Amniotic stem cell (primary cell): ENCODE results near the gene TMEM150C.
"Not testable (repeated sequence)": the region's sequence is repeated elsewhere in the genome, so short reads cannot be mapped to it uniquely, and the experiment has no call there.

Experiments used
- DNase-seq: peaks from one replicate; lab custom pipeline; 2025; lab: John Stamatoyannopoulos, UW

The TMEM150C gene

DNA sequence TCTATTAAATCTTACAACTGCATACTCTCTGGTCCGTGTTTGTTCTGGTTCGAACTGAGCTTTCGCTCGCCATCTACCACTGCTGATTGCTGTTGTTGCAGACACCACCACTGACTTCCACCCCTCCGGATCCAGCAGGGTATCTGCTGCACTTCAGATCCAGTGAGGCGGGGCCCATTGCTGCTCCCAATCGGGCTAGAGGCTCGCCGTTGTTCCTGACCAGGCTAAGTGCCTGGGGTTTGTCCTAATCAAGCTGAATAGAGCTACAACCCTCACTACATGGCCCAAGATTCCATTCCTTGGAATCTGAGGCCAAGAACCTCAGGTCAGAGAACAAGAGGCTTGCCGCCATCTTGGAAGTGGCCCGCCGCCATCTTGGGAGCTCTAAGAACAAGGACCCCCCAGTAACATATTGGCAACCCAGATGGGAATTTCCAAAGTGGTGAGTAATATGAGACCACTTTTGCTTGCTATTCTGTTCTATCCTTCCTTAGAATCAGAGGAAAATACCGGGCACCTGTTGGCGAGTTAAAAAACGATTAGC lies 88.1 kb downstream of the TMEM150C start:
- DNase-seq: no peak

DNA sequence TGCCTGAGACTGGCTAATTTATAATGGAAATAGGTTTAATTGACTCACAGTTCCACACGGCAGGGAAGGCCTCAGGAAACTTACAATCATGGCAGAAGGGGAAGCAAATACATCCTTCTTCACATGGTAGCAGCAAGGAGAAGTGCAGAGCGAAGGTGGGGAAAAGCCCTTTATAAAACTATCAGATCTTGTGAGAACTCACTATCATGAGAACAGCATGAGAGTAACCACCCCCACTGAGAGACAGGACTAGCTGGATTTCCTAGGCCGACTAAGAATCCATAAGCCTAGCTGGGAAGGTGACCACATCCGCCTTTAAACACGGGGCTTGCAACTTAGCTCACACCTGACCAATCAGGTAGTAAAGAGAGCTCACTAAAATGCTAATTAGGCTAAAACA lies 88.7 kb downstream of the TMEM150C start:
- not testable (repeated sequence) for DNase-seq

DNA sequence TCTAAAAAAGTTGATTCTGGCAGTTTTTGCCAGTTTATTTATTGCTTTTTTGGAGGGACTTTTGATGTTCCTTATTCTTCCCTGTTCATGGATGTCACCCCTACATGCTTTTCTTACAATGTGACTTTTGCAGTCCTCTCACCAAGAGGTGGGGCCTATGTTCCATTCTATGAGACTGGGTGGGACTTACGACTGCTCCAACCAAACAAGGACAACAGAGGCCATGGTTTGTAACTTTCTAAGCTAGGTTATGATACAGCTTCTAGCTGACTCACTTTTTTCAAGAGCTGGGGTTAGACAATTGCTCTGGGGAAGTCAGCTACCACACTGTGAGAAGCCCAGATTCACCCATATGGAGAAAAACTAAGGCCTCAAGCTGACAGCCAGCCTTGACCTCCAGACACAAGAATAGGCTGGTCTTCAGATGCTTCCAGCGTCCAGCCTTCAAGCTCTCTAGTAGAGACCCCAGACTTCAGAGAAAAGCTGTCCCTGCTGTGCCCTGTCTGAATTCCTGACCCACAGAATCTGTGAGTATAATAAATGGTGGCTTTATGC lies 91.9 kb downstream of the TMEM150C start:
- peak; percentile 35 for DNase-seq

DNA sequence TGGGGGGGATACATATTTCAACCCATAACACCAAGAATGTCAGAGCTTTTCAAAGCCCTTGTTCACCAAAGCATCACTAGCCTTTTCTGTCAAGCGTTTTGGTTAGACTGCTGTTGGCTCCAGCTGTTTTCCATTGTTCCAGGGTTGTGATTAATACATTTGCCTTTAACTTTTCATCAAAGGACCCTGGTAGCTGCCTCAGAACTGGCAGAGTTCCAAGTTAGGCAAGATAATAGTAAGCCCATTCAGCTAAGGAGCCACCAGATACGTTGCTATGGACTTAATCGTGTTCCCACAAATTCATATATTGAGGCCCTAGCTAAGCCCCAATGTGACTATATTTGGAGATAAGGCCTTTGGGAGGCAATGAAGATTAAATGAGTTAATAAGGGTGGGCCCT lies 94.3 kb downstream of the TMEM150C start:
- DNase-seq: no peak

DNA sequence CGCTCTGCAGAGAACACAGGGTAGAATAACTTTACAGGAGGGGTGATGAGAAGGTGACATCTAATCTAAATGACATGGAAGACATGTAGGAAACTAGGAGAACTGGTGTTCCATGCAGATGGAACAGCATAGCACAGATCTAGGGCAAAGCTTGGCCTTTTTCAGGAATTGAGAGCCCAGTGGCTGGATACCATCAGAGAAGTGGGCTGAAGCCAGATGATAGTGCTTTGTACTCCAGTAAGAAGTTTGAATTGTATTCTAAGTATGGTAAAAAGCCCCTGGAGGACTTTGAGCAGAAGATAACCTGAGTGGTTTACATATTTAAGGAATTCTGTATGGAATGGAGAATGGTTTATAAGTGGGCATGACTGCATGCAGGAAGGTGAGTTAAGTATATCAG lies 98.6 kb downstream of the TMEM150C start:
- DNase-seq: no peak

DNA sequence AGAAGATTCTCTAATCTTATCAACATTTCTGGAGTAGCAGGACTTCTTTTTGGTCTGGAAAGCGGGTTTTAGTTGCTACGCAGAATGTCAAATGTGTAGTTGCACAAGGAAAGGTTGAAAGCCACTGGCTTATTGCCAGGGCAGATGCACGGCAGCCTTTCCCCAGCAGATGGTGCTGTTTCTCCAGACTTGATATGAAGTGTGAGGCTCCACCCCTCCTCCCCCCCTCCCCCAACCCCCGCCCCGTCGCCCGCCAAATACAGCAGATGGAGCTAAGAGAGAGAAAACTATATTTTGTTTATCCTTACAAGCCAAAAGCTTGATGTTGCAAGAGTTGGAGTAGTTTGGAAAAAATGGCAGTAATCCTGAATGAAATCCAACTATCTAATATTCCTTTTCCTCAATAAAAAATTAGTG lies 99.4 kb downstream of the TMEM150C start:
- DNase-seq: peak; percentile 48

DNA sequence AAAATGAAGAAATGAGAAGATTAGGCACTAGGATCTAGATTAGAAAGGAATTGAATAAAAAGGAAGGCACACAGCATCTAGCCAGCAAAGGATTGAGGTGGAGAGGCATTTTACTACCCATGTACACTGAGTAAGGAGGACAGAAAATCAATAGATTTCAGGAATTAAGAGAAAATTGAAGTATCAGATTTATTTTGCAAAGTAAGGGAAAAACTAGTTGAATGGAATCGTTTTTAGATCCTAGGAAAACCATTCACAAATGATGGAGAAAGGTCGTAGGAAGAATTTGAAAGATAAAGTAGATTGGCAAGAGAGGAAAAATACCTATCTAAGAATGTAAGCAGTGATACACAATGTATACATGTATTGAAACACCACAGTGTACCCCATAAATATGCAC lies 100.1 kb downstream of the TMEM150C start:
- no peak for DNase-seq

DNA sequence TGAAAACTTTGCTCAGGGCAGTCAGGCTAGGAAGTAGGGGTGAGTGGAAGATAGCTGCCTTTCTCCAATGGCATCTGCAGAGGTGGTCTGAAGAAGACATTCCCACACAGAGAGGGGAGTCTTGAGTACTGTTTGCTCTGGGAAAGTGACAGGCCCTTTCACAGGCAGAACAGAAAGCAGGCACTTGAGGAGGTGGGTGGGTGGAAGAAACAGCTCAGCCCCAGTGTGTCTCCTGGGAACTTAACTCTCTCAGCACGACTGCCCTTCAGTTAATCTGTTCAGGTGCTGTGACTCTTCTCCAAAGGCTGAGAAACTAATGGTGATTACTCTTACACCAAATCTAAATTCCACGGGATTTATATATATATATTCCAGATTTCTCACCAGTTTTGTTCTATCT lies 103.1 kb downstream of the TMEM150C start:
- no peak for DNase-seq

DNA sequence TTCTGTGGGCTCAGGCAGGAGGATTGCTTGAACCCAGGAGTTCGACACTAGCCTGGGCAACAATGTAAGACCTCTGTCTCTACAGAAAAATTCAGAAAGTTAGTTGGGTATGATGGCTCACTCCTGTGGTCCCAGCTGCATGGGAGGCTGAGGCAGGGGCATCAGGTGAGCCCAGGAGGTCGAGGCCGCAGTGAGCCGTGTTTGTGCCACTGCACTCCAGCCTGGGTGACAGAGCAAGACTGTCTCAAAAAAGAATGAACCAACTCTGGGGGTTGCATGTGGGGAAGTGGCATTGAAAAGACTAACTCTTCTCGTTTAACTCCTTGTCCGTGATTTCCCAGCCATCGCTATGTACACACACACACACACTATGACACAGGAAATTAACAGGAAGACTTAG lies 104.5 kb downstream of the TMEM150C start:
- no peak for DNase-seq

DNA sequence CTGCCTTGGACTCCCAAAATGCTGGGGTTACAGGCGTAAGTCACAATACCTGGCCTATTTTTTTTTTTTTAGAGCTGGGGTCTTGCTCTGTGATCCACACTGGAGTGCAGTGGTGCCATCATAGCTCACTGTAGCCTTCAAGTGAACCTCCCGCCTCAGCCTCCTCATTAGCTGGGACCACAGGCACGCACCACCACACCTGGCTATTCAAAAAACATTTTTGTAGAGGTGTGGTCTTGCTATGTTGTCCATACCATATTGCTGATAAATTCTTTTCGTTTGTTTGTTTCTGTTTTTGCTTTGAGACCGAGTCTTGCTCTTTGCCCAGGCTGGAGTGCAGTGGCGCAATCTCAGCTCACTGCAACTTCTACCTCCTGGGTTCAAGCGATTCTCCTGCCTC lies 109.8 kb downstream of the TMEM150C start:
- DNase-seq: no peak

DNA sequence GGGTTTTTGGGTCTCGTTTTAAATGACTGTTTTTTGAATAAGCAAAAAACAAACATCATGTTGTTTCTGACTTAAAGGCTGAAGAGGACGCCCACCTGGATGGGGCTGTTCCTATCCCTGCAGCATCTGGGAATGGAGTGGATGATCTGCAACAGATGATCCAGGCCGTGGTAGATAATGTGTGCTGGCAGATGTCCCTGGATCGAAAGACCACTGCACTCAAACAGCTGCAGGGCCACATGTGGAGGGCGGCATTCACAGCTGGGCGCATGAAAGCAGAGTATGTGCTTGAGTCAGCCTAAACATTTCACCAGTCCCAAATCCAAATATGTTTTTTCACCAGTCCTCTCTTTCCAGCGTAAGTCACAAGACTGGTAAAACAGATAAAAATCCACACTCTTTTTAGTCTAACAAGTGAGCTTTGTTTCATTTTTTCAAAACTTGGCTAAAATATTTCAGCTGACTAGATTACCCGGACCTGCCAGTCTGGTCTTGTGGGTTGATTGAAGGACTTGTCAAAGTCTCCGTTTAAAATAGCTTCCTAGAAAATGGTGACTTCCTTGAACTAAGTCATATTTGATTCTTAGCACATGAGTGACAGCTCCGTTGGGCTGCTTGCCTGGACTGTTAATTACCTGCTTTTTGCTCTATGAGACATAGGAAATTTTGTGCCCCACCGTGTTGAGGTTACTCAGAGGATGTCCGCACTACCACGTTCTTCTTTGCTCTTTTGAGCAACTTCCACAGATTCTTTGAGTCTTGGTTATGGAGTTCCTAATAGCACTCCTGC lies 110.6 kb downstream of the TMEM150C start:
- no peak for DNase-seq

DNA sequence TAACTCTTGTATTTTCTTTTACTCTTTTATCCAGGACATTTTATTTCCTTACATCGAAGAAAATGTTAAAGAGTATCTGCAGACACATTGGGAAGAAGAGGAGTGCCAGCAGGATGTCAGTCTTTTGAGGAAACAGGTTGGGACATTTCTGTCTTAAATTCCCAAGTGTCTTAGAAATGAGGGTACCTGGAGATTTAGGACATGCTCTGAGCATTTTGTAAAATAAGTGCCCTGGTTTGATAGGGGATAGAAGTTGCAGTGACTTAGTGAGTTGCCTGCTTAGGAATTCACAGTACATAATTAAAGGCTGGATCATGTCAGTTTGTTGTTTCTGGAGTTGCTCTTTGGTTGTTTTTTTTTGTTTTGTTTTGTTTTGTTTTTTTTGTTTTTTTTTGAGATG lies 113.9 kb downstream of the TMEM150C start:
- DNase-seq: no peak

DNA sequence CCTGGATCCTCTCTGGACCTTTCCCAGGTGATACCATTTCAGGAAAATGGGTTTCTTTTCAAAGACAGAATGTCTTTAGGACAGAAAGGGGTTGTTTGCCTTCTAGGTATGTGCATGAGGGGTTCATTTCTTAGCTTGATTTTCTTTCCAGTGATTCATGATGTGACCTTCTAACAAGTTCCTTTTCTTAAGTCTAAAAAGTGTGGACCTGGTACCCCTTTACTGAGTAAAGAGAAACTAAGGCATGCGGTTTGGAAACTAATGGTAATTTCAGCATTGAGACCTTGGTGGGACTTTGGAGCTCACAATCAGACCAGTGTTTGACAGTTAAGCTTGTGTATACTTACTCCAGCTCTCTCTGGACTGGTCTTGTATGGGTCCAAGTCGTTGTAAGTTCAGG lies 122.7 kb downstream of the TMEM150C start:
- no peak for DNase-seq

DNA sequence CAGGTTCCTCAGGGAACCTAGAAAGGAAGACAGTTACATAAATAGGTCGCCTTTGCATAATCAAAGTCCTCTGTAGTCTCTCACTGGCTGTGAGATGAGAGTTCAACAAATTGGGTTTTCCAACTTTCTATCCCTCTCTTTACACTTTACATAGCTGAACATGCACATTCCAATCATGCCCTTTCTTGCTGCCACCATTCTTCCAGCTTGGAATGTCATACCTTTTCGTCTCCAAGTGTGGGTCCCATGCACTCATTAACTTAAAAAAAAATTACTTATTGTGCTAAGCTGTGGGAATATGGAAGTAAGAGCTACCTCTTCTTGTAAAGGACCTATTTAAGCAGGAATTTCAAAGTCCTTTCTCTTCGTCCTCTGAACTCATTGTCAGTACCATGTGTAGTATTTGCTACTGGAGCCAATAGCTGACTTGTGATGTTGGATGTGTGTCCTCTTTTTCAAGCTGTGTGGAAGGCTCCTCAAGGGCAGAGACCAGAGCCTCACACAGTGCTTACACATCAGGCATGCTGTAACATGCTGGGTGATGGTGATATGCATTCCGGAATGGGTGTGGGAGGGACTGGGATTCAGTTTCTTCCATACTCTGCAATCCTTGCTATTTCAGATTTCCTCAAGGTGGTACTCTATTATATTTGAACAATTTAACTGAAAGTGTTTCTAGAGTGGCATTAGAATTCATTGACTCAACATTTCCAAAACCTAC lies 124.3 kb downstream of the TMEM150C start:
- no peak for DNase-seq

DNA sequence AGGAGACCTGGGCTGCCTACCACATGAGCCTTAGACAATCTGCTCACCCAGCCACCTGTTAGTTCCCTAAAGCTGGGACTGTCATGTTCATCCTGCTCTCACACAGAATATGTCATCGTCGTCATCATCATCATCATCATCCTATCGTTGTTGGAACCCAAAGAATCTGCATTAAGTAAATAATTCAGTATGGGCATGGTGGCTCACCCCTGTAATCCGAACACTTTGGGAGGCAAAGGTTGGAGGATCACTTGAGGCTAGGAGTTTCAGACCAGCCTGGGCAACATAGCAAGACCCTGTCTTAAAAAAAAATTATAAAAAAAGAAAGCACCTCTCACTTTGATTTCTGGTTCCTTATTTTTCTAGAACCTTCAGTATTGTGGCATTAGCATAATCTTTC lies 125.0 kb downstream of the TMEM150C start:
- no peak for DNase-seq

DNA sequence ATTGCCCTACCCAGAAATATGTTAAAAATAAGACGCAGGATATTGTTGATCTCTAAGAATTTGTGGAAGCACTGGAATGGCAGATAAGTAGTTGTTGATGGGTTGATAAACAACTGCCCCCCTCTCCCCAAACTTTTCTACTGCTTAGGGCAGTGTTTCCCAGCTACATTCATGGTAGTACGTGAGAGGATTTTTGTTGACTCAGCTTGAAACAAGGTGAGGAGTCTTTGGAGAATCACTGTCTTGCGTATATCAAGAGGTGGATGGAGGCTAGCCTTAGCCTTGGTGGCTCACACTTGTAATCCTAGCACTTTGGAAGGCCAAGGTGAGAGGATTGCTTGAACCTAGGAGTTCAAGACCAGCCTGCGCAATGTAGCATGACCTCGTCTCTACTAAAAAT lies 125.7 kb downstream of the TMEM150C start:
- DNase-seq: no peak

DNA sequence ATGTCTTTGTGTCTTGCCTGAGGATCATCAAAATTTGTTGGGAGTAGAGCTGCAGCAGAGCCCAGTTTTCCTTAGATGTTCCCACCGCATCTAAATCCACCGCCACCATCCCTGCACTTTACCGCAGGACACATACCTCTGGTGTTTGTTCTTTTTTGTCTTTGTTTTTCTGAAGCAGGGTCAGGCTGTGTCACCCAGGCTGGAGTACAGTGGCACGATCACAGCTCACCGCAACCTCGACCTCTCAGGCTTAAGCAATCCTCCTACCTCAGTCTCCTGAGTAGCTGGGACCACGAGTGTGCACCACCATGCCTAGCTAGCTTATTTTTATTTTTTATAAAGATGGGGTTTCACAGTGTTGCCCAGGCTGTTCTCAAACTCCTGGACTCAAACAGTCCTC lies 126.8 kb downstream of the TMEM150C start:
- no peak for DNase-seq

DNA sequence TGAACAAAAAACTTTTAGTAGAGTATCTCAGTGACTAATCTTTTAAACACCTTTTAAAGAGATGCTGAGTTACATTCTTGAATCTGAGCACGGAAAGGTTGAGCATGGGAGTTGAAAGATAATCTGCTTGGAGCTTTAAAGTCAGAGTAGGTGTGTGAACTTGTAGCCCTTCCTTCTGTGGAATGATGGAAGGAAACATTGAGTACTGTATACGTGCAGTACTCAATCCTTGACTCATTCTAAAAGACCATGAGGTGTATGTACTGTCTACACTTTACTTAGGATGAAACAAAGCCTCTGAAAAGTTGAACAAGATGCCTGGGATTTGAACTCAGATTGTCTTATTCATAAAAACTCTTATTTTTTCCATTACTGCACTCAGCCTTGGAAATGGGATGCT lies 128.0 kb downstream of the TMEM150C start:
- DNase-seq: no peak
